Cerebellar nuclear complex (tissue), 1 donor: ENCODE measurements around the gene PDE6B.
"Not testable (repeated sequence)": the region's sequence is repeated elsewhere in the genome, so short reads cannot be mapped to it uniquely, and the experiment has no call there.

ENCODE experiments used
- DNase-seq, 2 experiments: peaks; one replicate each; lab custom pipeline; 2025; lab: John Stamatoyannopoulos, UW

PDE6B gene

GRCh38 chr4:669806-670559 is 44.6 kb downstream of the PDE6B start:
- DNase-seq: not testable (repeated sequence)

DNA sequence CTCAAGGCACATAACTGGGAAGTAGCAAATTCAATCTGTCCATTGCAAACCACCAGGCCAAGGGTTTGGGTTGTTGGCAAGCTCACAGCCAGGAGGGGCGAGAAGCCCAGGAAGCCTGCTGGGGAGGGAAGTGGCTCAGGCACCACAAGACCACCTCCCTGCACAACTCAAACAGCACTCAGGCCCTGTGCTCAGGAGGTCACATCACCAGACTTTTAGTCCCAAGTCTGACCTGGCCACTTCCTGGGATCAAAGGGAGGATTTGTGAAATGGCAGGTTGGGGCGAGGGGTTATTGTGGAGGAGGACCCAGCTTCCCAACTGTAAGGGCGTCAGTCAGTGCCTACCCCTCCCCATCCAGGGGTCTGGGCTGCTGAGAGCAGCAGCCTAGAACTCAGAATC is 46.4 kb downstream of the PDE6B start:
- DNase-seq: no peak

GRCh38 chr4:673349-674091 is 48.1 kb downstream of the PDE6B start:
- DNase-seq: no peak

GRCh38 chr4:674172-675035 is 49.0 kb downstream of the PDE6B start, which contains the start of the genes ATP5ME and MYL5:
TSS of gene ATP5ME (minus strand) at chr4:674276. CDS start at chr4:674247, 29 bp downstream.
TSS of gene MYL5 (plus strand) at chr4:674542. CDS start at chr4:678027, 3,485 bp downstream.
- peak; percentile 9 to 86 for DNase-seq

DNA sequence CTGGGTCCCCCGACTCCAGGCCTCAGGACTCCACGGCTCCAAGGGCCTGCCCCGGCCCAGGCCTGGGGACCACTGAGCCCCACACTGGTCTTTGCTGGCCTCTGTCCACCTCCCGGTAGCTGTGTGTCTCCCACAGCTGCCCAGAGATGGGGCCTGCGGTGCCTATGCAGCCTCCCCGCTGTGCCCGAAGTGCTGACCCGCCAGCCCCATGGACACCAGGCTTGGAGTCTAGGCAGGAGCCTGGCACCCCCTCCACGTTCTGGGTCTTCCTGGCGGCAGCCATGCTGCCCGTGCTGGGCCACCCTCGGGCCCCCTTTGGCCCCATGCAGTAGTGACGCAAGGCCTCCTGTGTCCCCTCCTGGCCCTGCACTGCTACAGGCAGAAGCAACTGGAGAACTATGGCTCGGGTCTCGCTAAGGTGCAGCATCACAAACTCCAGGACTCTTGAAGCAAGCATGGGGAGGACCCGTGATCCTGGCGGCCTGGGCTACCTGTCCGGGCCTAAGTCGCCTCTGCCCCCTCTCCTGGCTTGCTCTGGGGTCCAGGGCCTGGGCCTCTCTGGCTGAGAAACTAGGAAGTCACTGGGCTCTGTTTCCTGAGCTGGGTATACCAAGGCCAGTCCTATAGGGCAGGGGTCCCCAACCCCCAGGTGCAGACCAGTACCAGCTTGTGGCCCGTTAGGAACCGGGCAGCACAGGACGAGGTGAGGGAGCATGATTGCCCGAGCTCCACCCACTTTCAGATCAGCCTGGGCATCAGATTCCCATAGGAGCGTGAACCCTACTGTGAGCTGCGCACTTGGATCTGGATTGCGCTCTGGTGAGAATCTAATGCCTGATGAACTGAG is 49.9 kb downstream of the PDE6B start:
- DNase-seq: no peak

DNA sequence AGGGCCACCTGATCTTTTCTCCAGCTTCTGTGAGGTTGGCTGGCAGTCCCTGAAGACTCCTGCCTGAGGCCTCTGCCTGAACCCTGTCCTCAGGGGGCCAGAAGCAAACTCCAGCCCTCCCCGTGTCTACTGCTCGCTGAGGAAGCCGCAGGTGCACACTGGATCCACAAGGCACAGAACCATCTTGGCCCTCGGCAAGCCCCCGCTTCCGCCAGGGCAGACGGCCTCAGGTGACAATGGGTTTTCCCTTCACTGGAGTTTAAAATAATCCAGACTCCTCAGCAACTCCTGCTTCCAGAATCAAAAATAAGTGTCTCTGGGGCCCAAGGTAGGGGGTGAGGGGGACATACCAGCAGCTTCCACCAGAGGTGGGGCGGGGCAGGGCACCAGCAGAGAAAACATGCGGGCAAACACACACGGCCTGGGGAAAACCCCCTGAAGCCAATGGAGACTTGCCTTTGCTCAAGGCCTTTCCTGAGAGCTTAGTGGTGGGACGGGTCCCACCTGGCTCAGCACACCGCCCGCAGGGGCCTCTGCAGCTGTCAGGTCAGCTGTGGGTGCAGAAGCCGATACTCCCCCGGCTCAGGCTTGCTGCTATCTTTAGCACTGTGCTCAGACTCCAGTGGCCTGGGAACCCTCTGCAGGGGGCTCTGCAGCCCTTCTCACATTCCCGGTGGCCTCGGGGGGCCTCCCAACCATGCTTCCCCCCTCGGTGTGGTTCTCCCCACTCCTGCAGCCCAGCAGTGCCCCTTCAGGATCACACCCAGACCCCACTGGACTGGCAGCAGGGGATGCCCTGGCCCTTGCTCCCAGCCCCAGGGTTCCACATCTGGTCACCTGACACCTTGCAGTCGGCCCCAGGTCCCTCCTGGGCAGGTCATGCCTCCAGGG is 50.9 kb downstream of the PDE6B start:
- no peak for DNase-seq

DNA sequence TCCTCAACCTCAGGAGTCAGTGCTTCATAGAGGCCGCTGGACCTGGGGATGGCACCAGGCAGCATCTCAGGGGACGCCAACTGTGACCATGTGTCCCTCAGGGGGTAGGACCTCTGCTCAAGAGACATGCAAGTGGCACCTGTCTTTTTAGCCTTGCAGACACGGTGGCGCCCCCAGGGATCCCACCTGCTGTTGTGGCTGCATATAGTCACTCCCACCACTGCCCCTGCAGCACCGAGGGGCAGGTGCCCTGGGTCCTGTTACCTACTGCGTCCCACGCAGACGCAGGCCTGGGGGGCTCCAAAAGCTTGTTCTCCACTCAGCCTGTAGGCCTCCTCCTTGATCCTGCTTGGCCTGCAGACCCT is 51.5 kb downstream of the PDE6B start:
- no peak for DNase-seq

- DNase-seq: no peak
Measured at GRCh38 chr4:677431-678293, 52.3 kb downstream of the PDE6B start.

GRCh38 chr4:678331-679103 is 53.1 kb downstream of the PDE6B start:
- no peak for DNase-seq

GRCh38 chr4:679104-679481 is 53.7 kb downstream of the PDE6B start:
- no peak for DNase-seq

DNA sequence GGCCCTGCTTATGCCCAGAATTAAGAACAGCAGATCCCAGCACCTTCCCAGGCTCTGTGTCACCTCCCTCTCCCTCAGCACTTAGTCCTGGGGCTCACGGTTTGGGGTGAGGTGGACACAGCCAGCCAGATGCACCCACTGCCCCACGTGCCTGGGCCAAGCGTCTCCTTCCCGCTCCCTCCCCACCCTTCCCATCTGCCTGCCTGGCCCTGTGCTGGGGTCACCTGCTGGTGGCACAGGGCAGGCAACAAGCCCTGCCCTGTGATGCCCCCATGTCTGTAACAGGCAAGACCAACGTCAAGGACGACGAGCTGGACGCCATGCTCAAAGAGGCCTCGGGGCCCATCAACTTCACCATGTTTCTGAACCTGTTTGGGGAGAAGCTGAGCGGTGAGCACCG is 54.3 kb downstream of the PDE6B start:
- DNase-seq: no peak

DNA sequence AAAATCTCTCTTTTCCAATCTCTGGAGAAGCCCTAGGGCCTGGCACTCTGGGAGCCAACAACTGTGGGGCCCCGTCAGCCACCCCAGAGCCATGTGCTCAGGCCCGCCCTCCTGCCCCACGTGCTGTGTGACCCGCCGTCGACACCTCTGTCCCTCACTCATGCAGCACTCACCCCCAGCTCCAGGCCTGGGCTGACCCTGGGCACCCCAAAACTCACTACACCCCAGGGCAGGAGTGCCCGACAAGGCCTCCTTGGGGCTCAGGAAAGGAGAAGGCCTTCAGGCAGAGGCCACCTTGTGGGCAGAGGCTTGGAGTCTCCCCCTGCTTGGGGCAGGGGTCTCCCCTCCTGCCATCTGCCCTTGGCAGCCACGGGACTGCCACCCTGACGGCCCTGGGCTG is 54.7 kb downstream of the PDE6B start:
- no peak for DNase-seq

GRCh38 chr4:680551-680927 is 55.2 kb downstream of the PDE6B start:
- DNase-seq: no peak

DNA sequence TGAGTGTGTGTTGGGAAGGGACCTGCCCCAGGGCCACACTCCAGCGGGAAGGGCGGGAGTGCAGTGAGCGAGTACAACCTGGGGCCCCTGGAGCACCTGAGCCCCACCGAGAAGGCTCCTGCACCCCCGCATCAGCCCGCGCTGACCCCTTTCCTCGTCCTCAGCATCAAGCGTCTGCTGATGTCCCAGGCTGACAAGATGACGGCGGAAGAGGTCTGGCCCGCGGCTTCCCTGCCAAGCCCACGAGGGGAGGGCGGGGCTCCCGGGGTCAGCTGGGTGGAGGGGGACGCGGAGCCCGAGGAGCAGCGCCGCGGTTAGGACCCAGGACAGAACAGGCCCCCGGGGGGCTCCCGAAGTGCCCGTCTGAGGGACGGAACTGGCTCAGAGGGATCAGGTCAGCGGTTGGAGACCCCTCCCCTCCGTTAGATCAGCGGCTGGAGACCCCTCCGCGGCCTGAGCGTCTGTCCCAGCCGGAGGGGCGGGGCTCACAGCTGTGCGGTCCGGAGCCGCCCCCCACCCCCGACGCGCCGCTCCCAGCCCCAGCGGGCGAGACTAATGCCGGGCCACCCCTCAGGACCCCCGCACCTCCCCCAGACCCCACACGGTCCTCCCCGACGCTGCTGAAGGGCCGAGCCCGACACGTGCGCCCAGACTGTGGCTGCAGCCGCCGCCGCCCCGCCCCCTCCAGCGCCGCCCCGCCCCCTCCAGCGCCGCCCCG is 55.7 kb downstream of the PDE6B start:
- DNase-seq: no peak

- no peak for DNase-seq
Measured at GRCh38 chr4:681736-682451, 56.5 kb downstream of the PDE6B start.

DNA sequence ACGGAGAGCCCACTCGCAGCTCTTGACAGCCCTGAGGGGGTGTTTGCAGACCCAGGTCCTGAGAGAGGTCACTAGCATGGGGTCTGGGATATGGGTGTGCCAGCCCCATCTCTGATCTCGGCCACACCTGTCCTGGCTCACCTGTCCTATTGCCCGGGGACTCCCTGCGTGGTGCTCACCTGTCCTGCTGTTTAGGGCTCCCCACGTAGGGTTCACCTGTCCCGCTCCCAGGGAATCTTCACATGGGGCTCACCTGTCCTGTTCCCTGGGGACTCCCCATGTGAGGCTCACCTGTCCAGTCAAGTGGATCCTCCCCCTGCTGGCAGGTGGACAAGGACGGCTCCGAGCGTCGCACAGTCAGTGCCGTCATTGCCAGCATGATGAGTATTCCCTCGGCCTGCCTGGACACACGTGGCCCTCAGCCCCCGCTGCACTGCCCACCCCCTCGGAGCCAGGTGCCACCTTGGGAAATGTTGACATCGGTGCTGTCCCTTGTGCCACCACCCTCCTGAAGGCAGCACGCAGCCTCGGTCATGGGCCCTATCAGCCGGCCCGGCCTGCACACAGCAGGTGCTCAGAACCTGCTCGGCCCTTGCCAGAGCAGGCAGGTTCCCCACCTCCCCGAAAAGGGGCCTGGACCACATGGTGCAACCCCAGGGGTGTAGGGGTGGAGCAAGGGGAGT is 57.3 kb downstream of the PDE6B start:
- DNase-seq: no peak
